IMR-90 (cell line): Measurements from ENCODE around the gene USP25.

Source experiments
- CHD1 ChIP-seq: IDR thresholded peaks from 2 replicates; pipeline ENCODE4 v1.6.1; 2012; ENCODE audit warnings: low read depth, low read length, improper control_type of control experiment
- CTCF ChIP-seq: conservative IDR thresholded peaks from 2 replicates; pipeline ENCODE4 v1.5.1; 2012; ENCODE audit warnings: mild to moderate bottlenecking, low read depth, low read length, improper control_type of control experiment
- FOS ChIP-seq: fragments of 150-350 bp; IDR thresholded peaks from 2 replicates; pipeline ENCODE4 v1.6.1; 2016; ENCODE audit warnings: low read depth, low read length
- POLR2A ChIP-seq: IDR thresholded peaks from 2 replicates; pipeline ENCODE4 v1.6.1; 2012; ENCODE audit warnings: mild to moderate bottlenecking, low read depth, low read length
- RAD21 ChIP-seq: IDR thresholded peaks from 2 replicates; pipeline ENCODE4 v1.6.1; 2012; ENCODE audit warnings: low read length, improper control_type of control experiment
- RFX5 ChIP-seq: IDR thresholded peaks from 2 replicates; pipeline ENCODE4 v1.8.0; 2012; ENCODE audit warnings: low read depth, mild to moderate bottlenecking, low read length, moderate library complexity
- TF ChIP-seq, protein P1 (sequence below): fragments of 150-350 bp; IDR thresholded peaks from 2 replicates; pipeline ENCODE4 v1.6.1; 2017; ENCODE audit warnings: mild to moderate bottlenecking, antibody characterized with exemption, low read length, low read depth

DNA sequence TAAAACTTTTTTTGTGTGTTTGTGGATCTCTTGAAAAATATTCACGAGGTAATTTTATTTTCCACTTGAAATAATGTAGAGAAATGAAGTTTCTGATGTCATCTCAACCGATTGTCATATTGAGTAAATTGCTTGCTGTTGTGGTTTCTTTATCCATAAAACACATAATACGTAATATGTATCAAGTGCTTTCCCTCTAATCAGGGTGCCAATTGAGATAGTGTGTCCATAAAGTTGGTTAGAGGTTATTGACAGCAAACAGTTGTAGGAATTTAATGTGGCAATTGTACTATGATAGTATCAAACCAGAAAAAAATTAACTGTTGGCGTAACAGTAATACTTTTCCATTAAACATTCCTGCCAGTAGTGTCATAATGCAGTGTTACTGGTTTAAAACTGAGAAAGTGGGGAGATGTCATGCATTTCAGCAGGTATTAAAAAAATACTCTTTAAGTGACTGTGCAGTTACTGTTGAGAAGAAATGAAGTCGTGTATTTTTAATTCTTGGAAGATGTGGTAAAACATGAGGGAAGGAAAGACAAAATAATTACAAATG lies 38.3 kb downstream of the USP25 start:
- no peak for TF ChIP-seq CTCF
- no peak for TF ChIP-seq RAD21
- no peak for TF ChIP-seq FOS
- no peak for TF ChIP-seq CHD1
- no peak for TF ChIP-seq POLR2A
- TF ChIP-seq, protein P1, sequence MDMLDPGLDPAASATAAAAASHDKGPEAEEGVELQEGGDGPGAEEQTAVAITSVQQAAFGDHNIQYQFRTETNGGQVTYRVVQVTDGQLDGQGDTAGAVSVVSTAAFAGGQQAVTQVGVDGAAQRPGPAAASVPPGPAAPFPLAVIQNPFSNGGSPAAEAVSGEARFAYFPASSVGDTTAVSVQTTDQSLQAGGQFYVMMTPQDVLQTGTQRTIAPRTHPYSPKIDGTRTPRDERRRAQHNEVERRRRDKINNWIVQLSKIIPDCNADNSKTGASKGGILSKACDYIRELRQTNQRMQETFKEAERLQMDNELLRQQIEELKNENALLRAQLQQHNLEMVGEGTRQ, result no peak
- TF ChIP-seq RFX5, result no peak
